HG02884 (cell line): ENCODE results near the gene ELMO1.
"Not testable (repeated sequence)": the region's sequence is repeated elsewhere in the genome, so short reads cannot be mapped to it uniquely, and the experiment has no call there.

Experiments
- ATAC-seq: cut with Tn5 transposase; IDR thresholded peaks from one replicate; pipeline ENCODE4 v1.9.1; 2021; ENCODE audit warnings: mild to moderate bottlenecking, moderate library complexity; ENCODE audit not compliant: unreplicated experiment

The ELMO1 gene

DNA sequence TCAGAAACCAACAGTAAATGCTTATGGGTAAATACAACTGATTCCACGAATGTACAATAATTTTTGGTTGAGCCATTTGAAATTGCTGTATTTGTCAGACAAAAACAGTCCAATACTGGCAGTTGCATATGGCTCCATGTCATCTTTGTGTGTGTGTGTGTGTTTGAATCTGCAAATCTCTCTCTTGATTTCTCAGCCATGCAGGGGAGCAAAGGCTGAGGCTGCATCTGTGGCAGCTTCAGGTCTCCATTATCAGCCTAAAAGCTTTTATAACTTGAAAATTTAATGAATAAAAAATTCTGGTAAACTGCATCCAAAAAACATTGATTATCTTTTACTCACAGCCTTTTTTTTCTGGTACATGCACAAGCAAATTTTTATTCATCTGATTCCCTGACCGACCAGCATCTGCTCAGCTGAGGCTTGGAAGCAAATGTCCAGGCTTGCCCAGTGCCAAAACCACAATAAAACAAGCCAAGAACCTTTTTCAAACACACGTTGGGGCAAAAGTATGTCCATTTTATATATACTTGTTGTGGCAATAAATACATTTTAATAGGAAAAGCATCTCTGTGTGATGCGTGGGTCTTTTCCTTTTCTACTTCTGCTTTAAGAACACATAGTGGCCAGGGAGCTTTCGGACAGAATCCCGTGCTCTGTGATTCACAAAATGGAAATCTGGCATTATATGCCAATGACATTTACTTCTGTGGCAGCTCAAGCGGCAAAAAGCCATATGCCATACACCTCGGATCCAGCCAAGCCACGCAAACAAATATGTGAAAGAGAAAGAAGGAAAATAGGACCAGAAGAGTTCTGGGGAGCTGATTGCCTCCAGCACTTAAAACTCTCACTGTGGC, 448.8 kb downstream of the ELMO1 start:
- no peak for ATAC-seq

DNA sequence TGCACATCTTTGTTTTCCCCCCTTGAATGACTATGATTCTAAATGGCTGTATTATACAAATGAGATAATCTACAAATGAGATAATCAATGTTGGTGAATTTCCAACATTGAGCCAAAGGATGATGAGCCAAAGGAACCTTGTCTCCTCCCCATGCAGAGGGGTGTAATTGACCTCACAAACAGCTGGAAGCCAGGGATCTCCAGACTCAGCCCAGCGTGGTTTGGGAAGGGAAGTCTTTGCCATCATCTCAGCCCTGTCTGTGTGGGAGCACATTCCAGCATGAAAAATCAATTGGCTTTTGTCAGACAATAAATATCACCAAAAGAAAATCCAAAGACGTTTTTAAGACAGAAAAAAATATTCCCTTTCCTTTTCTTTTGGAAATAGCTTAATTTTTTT, 452.9 kb downstream of the ELMO1 start:
- ATAC-seq = no peak

DNA sequence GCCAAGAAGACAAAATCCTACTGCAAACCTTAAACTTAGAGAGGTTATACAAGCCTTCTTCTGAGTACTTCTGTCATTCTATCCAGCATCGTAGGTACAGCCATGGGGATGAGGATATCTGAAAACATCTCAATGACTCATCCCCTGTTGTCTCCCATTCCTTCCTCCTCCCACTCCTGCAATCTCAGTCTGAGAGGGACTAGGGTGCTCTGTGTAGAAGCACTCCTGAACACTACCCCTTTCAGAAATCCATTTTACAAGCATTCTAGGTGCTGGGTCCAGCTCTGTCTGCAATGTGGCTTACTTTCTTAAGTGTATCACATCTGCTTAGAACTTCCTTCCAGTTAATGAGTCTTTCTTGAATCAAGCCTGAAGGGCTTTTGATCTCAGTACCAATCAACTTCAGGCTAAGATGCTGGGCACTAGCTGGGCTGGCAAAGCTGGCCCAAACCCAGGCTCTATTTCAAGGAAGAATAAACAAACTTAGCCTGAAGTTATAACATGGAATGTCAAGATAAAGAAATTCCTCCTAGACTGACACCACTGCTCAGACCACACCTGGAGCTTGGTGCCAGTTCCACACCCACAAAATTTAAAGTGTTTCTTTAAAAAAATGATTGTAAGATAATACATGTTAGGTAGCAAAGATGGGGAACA, 454.1 kb downstream of the ELMO1 start:
- no peak for ATAC-seq

DNA sequence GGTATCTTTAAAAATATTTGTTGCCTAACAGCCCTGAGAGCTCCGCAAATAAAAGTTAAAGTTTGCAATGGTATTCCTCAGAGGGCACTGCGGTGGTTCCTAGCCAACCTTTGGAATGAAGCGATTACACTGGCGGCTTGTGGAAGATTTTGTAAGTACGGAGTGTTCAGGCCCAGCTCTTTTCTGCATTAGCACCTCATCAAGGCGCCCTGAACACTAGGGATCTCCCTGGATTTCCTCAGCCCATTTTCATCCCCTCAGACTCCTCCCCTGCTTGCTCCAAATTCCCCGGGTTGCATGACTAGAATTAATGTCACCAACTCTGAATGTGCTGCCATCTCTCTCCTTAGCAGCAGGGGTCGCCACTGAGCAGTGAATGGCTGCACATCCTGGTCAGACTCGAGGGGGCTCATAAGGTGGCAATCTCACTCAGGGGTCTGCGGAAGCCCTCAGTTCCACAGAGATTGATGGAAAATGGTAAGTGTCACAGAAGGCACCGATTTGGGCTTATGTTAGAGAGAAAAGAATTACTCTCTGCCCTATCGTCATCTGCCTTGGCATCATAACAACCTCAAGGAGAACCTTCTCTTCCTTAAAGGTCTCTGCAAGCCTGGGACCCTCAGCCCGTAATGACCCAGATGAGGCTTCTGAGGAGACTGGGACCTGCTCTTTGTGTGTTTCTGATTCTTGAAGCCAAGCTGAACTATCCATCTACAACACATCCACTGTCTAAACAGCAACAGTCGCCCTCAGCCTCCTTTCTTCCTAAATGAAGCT, 461.5 kb downstream of the ELMO1 start:
- no peak for ATAC-seq

DNA sequence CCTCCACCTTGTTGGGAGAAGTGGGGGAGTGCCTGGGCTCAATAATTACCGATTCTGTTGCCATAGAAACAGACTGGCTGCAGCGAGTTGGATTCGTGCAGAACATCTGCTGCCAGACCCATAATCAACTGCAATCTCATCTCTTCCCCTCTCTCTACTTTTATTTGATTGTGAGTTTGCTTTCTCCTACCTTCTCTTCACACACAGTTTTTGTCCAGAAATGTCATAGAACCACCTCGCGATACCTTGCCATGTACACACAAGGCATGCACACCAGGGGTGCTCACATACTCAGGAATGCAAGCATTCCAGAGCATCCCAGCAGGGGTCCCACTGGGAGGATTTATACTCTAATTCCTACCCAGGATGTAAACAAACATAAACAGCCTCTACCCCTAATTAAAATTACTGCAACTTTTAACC, 462.1 kb downstream of the ELMO1 start:
- ATAC-seq = no peak

DNA sequence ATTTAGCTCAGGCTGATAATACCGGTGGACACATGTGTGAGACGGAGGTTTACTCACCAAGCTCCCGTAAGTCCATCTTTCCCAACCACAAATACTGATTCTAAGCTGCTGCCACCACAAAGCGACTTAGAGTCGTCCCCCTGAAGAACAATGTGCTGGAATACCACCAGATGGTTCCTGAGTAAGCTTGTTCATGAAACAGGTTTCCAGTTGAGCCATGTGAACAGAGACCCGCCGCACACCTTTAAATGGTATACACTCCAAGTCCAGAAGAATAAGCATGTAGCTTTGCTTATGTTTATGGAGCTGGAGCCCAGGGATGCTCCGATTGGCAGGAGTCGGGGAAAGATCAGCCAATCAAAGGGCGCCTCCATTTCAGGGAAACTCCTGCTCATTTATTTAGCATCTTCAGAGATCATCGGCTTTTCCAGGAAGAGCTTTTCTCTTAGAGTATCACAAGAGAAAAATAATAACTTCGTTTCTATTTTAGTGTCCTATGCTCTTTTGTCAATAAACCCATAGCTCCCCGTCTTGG, 462.7 kb downstream of the ELMO1 start:
- no peak for ATAC-seq

DNA sequence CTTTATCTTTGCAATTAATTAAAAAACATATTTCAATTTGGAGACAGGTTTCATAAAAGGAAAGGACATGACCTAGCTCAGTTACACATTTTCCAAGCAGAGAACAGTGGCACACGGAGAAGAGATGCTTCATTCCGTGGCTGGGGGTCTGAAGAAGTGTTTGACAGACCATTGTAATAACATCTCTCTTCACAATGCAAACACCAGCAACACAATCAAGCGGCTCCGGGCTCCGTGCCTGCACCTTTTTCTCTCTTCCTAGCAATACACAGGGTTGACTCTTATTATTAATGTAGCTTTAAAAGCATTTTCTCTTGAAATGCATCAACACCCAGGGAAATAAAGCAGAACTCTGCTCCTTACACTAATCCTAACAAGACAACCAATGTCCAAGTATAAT, 463.3 kb downstream of the ELMO1 start:
- no peak for ATAC-seq

DNA sequence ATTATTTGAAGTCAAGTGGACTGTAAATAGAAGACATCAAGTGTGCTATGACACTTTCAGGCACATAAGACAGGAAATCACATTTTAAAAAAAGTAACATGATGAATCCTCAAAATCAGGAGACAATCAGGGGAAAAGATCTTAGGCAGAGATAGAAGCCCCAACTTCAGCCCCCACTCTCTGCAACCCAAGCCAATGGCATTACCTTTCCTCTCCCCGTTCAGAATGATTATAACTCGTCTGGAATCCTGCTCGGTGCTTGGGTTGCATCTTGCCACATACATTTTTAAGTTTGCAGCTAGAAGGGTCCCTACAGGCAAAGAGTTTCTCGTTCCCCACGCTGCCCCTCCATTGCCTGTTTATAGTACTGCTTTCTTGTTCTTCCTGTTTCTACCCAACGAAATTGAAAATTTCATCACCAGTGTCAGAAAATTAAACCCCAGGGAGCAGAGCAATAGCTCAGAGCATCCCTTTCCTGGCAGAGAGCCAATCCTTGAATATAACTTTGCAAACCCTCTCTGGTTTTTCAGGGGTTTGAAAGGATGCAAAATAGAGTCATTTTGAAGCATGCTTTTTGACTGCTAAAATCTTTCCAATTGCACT, 463.9 kb downstream of the ELMO1 start:
- no peak for ATAC-seq

DNA sequence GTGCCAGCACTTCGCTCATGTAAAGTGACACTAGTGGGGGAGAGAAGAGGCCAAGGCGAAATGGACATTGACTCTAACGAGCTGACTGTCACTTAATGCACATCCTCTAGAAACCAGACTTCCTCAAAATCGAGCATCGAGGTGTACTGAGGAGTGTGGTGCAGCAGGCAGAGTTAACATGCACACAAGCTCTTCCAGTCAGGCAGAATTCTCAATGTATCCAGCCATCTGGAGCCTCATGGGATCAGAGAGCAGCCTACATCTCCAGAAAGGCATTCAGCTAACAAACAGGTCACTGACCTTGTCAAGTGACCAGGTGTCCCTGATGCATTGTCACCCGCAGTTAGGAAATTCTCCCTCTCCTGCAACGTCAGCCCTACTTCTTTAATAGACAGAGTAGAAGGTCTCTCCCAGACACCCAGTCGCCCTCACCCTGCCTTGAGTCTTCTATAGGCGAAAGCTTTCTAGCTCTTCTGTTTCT, 464.6 kb downstream of the ELMO1 start:
- ATAC-seq = no peak

DNA sequence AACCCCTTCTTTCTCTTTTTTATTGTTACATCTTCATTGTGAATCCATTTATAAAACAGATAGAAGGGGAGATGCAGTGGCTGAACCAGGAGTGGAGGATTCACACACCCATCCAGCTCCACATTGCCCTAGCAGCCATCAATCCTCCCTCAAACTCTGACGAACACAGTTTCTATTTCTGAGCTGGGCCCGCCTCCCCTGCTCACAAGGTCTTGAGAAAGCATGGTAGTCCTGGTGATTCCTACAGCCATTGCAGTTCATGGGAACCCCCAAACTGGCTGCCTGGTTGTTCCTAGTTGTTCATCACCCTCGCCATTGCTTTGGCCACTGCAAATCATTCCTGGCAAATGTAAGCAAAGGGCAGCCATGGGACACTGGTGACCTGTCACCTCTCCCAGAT, 465.9 kb downstream of the ELMO1 start:
- ATAC-seq = no peak

DNA sequence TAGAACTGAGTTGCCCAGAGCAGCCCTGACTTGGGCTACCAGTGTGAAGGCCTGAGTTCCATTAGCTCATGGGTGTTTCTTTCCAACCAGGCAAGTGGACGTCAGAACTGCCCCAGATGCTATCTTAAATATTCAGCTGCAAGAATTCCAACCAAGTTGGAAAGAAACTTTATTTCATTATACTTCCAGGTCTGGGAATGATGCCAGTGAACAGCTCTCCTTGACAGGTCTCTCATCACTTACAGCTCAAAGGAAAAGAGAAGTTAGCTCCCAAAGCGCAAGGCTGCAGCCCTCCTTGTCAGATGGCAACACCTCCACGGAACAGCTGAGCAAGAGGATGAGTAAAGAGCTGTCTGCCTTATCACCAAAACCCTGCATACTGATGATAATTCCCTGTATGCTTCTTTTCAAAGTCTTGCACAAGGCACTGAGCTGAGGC, 468.8 kb downstream of the ELMO1 start:
- ATAC-seq = no peak

DNA sequence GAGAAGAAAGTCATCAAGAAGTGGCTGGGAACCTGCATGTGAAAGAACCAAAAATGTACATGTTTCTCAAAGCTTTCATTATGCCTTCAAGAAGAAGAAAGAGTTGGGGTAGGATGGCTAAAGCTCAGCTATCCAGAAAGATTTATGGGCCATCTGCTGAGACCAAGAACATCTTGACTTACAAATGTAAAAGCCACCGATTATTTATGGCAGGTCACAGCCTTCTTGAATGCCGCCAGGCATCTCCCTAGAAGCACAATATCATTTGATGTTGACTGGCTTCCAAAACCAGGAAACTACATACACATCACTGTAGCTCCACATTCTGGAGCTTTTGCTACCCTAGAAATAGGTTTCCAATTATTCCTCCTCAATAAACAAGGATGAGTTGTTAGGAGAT, 470.2 kb downstream of the ELMO1 start:
- no peak for ATAC-seq

DNA sequence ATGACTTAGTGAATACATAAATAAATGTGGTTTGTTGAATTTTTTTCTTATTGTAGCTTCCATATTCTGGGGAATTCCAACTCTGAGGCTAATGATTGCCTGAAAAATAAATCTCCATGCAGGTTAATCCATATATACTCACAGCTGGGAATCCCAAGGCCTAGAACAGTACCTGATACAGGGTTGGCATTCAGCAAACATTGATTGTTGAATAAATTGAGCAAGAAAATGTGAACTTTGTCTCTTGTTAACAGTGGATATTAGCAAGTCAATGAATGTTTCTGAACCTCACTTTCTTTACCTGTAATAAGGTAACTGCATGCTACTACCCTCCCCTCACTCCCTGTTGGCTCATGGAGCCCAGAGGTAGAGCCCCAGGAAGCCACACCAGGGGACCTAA, 470.8 kb downstream of the ELMO1 start:
- no peak for ATAC-seq

DNA sequence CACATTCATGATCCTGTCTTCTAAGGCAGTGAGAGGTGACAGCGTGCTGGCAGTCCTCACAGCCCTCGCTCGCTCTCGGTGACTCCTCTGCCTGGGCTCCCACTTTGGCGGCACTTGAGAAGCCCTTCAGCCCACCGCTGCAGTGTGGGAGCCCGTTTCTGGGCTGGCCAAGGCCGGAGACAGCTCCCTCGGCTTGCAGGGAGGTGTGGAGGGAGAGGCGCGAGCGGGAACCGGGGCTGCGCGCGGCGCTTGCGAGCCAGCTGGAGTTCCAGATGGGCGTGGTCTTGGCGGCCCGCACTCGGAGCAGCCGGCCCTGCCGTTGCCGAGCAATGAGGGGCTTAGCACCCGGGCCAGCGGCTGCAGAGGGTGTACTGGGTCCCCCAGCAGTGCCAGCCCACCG, 475.1 kb downstream of the ELMO1 start:
- not testable (repeated sequence) for ATAC-seq

DNA sequence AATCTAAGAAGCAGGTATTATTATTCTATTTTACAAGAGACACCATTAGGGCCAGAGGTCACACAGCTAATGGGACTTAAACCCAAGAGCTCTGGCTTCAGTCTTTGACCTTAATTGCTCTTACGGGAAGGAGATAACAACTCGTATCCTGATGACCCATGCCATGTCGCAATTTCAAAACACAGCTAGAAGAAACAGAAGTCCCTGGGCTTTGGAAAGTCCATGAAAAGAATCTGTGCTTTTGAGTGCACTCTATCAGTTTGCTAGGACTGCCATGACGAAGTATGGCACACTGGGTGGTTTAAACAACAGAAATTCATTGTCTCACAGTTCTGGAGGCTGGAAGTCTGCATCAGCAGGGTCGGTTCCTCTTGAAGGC, 476.5 kb downstream of the ELMO1 start:
- no peak for ATAC-seq

DNA sequence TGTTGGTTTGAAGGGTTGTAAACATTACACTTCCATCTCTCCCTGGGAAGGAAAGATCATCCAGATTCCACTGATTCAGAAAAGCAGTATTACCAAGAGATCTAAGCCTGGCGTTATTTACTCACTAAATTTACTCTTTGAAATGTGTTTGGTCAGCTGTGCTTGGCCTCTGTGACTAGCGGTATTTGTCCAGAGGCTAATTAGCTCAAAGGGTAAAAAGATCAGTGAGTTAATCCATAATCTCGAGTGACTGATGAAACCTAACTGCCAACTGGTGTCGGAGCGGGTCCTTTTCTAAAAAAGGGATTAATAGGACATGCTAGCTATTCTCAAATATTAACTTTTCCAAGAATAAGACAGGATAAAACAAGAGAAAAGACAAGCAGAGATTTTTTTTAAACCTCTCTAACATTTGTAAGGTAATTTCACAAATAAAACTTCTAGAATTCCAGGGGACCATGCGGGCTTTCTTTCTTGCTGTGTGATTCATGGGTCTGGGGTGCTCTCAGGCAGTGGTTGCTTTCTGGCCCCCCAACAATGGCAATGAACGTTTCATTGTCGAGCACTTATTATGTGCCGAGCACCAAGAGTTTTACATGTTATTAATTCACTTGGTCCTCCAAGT, 477.0 kb downstream of the ELMO1 start:
- no peak for ATAC-seq

DNA sequence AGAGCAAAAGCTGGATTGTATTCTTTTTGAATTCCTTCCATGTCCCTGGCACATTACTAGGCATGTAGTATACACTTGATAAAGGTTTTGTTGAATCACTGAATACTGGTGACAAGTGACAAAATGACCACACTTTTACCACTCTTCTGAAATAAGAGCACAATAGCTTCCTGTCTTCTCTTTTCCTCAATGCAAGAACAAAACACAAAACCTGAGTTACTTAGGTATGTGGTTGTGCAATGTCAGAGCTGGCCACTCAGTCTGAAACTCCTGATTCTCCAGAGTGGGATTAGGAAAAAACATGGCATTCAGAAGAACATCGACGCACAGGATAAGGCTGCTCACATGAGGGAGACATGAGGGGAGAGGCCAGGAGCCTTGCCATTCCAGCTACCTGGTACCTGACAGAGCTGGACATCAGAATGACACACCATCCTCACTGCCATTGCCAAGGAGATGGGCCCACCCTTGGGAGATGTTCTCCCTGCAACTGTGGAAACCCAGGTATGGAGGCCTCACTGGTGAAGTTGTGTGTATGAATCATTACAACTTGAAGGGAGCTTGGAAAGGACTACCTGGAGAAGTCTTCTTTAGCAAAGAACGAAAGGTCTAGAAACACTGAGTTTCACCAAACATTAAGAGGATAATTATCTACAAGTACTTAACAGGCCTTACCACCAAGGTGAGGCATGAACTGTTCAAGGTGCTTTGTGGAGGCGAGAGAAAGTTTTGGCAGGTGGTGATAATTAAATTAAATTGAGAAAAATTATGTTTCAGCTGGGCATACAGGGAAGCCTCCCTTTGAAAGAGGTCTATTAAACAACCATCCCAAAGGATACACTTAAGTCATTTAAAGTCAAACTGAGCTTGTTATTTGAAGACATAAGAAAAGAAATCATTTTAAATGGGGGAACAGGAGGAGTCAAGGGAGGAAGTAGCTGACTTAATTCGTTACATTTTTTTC, 477.8 kb downstream of the ELMO1 start:
- ATAC-seq = no peak

DNA sequence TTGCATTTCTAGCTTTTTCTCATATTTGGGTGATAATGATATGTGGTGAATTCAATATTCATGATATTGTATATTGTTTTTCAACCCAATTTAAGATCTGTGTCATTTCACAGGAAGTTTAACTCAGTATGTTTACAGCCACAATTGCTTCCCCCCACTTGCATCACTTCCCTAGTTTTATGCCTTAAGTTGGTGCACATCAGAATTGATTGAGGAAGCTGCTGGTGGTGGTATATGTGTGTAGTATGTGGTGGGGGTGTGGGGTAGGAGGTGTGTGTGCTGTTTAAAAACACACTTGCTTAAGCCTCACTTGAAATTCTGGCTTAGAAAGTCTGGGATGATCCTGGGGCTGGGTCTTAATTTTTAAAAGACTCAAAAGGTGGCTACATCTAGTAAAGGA, 479.3 kb downstream of the ELMO1 start:
- ATAC-seq = no peak

DNA sequence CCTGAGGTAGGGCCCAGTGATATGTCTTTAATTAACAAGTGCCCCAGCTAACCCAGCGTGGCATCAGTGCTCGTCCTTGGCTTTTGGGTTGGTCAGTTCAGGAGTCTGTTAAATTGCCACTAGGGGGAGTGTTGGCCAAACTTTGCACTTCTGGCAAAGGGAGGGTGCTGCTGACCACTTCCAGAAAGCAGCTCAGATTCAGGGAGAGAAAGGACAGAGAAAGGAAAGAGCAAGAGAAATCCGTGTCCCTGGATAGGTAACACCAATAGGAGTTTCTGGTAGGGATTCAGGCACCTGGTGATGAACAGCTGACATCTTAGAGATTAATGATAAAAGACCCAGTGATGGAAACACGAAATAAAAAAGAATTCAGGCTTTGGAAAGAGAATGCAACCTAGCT, 481.3 kb downstream of the ELMO1 start:
- ATAC-seq = no peak
